Activated T-cell treated with anti-CD3 and anti-CD28 coated beads, Interleukin-2, amount 50 U/mL, for 1 hour (primary cell): ENCODE results near the gene TEKTIP1.
A peak's percentile ranks its signal among the peaks of the same experiment; 100 is the strongest.

Source experiments
- DNase-seq: peaks from one replicate; pipeline ENCODE4 v3.0.0-alpha.2; 2020

The TEKTIP1 gene

DNA sequence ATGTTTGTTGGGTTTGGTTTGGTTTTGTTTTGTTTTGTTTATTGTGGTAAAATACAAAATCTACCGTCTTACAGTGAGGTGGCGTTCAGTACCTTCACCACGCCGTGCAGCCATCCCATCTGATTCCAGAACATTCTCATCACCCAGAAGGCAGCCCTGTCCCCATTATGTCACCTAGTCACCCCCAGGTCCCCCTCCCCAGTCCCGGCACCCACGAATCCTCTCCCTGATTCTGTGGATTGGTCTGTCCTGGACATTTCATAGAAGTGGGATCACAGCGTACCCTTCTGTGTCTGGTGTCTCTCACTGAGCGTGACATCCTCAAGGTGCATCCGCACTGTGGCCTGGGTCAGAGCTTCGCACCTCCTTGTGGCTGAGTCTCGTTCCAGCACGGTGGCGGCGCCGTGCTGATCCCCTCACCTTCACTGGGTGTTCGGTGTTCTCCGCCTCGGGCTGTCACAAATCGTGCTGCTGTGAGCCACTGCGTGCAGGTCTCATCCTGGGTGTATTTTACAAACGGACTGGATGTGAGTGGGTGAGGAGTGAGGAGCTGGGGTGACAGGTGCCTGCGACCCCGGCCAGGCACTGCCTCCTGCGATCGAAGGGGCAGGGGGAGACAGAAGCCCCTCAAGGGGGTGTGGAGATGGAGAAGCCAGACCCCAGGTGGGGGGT lies 580 bp upstream of the TEKTIP1 start:
- no peak for DNase-seq

DNA sequence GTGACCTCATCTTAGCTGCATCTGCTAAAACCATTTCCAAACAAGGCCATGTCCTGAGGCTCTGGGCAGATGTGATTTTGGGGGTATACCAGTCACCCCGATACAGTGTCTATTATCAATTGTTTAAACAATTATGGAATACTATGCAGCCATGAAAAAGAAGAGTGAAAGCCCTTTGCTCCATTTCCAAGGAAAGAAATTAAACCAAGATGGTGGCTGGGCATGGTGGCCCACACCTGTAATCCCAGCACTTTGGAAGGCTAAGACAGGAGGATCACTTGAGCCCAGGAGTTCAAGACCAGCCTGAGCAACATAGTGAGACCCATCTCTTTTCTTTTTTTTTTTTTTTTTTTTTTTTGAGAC lies 763 bp downstream of the TEKTIP1 start:
- DNase-seq = no peak

DNA sequence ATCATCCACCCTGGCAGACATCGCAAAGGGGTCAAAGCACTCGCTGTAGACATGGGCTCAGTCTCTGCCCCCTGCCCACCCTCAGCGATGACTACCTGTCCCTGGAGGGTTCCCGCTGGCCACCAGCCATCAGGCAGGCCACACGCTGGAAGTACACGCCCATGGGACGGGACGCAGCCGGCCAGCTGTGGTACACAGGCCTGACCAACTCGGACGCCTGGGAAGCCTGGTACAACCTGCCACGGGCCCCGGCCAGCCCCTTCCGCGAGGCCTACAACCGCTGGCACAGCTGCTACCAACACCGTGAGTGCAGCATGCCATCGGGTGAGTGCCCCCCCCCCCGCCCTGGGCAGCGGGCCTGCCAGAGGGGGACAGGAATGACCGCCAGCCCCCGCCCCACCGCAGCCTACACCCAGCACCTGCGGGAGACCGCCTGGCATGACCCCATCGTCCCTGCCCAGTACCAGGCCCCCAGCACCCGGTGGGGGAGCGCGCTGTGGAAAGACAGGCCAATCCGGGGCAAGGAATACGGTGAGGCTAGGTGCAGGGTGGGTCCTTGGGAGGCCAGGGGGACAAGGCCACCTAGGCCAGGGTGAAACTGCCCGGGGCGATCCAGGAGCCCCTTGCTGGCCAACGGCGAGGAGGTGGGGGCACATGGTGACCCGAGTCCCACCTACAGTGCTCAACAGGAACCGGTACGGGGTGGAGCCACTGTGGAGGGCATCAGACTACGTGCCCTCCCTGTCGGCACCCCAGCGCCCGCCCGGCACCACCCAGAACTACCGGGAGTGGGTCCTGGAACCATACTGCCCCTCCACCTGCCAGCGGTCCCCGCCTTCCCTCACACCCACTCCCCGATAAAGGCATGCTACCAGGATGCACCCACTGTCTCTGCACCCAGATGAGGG lies 4.4 kb downstream of the TEKTIP1 start:
- no peak for DNase-seq

DNA sequence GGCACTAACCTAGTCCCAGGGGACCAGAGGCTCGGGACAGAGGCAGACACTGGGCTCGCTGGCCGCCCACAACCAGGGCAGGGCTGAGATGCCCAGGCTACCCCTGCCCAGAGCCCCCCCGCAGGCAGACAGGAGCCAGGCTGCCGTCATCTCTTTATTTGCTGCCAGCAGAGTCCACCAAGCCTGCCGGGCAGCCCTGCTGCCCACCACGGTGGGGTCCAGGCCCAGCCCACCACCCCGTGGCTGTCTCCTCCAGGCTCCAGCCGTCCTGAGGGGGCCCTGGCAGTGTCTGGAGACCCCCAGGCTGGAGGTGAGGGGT lies 5.0 kb downstream of the TEKTIP1 start:
- DNase-seq = no peak

DNA sequence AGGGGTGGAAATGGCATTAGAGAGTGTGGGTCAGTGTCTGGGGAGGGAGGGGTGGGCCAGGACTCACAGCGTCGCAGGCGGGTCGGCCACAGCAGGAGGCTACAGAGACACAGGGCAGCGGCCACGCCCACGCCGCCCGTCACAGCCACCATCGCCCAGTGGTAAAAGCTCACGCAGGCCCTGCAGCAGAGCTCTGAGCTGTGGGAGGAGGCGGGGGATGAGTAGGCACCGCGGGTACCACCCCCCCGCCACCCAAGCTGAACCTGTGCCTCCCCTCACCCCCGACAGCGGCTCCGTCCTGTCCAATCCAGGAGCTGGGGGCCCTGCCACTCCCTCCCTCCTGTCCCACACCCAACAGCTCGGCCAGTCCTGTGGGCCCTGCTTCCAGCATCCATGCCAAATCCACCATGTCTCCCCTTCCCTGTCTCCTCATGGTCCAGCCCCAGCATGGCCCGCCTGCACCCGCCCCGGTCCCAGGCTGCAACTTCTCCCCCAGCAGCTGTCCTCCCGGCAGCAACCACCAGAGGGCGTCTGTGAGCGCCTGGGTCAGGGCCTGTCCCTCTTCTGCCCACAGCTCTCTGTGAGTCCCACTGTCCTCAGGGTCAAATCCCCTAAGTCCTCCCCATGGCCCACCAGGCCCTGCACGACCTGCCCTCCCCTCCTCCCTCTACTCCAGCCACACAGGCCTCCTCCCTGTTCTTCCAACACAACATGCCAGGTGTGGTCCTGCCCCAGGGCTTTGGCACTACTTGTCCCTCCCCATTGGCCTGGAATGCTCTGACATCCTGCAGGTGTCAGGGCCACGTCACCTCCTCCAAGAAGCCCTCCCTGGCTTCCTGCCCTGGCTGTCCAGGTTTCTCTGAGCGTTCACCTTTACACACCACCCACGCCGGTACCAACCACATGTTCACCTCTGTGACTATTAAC lies 6.0 kb downstream of the TEKTIP1 start:
- peak; percentile 86 for DNase-seq

DNA sequence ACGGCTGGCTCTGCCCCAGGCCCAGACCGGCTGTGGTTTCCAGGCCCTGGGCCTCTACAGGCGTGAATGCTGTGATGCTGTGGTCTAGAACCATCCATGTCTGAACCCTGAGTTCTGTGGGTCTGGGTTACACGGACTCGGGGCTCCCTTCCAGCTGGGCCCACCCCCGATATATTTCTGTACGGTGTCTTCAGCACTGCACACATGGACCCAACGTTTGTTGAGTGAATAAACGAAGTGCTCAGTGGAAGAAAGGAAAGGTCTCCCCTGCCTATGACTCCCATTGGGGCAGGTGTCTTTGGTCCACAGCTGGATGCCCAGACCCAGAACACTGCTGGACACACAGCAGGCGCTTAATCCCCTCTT lies 6.7 kb downstream of the TEKTIP1 start:
- DNase-seq = no peak

DNA sequence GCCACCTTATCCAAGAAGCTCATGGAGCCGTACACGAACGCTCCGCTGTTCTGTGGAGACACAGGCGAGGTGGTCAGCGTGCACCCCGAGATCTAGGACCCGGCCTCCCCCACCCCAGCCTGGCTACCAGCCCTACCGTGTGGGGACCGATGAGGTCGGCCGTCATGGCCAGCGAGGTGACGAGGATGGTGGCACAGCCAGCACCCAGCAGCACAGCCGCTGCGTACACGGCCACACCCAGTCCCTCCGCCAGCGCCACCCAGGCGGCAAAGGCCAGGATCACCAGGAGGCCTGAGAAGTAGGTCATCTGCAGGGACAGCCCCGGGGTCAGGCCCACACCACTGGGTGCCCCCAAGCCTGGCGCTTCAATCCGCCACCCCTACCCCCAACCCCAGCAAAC lies 7.1 kb downstream of the TEKTIP1 start:
- no peak for DNase-seq

DNA sequence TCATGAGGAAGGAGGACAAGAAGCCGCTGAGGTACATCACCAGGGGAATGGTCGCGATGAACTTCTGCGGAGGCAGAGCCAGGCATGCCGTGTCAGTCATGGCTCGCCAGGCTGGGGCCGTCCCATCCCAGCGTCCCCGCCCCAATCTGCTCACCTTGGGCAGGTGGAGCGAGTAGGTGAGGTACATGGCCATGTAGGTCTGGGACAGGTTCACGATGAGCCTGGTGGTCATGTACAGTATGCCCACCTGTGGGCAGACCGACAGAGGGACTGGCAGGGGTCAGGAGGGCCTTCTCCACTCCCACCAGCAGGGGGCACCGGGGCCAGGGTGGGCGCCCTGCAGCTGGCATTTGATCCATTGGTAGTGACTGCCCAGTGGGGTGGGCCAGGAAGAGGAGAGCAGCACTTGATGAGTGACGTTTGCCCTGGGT lies 8.3 kb downstream of the TEKTIP1 start:
- DNase-seq = no peak

DNA sequence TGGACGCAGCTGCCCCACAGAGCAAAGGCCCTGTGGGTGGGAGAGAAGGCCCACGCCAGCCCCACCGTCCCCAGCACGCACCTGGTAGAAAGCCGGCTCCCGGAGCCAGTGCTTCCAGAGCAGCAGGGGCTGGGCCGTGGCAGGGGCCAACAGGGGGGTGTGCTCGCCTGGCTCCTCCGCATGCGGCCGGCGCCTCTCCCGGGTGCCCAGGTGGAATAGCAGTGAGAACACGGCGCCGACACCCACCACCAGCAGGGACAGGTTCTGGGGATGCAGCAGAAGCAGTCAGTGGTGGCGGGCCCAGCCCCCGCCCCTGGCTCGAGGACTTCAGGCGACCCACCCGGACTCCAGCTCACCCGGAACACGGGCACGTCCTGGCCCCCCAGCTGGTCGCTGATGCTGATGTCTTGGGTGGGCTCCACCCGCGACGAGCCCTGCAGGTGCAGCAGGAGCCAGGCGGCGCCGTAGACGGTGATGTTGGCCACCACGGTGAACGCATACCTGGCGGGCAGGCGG lies 8.9 kb downstream of the TEKTIP1 start:
- no peak for DNase-seq

DNA sequence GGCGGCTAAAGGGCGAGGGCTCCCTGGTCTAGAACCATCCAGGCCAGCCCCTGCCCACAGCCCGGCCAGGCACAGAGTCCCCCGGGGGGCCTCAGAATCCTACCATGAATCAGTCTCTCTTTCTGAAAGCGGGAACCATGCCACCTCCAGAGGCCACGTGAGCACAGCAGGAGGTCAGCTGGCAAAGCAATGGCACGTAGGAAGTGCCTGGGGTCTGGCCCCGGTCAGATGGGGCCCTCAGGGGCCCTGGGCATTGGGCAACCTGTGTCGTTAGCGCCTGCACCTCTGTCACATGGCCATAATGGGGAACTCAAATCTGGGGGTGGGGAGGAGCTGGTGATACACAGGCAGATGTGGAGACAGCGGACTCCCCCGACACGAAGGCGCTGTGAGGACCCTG lies 9.6 kb downstream of the TEKTIP1 start:
- DNase-seq = no peak

DNA sequence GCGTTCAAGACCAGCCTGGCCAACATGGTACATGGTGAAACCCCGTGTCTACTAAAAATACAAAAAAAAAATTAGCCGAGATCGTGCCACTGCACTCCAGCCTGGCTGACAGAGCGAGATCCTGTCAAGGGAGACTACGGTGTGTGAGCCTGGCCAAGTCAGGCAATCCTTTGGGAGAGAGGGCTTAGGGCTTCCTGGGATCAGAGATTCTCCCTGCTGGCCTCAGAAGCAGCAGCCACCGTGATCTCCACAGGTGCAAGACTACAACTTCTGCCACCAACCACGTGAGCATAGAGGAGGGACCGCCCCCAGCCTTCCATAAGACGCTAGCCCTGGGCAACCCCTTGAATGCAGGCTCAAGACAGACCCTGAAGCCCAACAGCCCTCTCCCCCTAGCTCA lies 10.8 kb downstream of the TEKTIP1 start:
- DNase-seq = no peak

DNA sequence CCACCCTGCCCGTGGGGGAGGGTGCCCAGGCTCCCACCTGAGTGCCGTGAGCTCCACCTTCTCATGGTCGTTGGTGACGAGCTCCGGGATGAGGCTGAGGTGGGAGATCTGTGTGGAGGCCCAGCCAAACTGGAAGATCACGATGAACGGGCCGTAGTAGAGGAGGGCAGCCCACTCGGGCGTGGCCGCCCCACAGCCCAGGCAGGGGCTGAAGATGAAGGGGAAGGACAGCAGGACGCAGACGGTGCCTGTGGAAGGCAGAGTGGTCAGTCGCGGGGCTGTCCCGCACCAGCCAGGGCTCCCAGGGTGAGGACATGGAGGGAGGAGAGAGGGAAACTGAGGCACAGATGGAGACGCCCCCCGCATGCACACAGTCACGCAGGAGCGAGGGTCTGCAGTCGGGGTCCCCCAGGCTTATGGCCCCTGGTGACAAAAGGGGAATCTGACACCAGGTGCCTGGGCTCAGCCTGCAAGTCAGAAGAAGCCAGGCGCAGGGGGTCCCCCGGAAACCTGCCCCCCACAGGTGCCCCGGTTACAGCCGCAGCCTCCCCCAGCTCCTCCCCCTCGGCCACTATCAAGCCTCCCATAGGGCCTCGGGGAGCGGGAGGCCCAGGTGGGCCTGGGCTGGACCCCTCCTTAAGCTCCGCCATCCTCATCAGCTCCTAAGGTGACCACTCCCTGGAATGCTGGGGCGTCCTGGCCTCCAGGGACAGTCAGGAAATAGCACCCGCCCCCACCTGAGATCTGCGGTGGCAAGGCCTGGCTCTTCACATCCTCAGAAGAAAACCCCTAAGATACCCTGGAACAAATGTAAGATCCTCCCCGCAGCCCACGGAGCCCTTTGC lies 12.2 kb downstream of the TEKTIP1 start:
- no peak for DNase-seq

DNA sequence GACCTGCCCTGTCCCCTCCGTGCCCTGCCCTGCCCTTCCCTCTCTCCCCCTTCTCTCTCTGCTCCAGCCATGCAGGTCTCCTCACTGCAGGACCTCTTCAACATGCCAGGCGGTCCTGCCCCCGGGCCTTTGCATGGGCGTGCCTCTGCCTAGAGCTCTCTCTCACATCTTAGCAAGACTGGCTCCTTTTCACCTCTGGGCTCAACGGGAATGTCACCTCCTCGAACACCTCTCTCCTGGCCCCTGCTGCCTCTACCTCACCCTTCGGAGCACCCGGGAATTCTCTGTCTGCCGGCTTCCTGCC lies 12.8 kb downstream of the TEKTIP1 start:
- no peak for DNase-seq

DNA sequence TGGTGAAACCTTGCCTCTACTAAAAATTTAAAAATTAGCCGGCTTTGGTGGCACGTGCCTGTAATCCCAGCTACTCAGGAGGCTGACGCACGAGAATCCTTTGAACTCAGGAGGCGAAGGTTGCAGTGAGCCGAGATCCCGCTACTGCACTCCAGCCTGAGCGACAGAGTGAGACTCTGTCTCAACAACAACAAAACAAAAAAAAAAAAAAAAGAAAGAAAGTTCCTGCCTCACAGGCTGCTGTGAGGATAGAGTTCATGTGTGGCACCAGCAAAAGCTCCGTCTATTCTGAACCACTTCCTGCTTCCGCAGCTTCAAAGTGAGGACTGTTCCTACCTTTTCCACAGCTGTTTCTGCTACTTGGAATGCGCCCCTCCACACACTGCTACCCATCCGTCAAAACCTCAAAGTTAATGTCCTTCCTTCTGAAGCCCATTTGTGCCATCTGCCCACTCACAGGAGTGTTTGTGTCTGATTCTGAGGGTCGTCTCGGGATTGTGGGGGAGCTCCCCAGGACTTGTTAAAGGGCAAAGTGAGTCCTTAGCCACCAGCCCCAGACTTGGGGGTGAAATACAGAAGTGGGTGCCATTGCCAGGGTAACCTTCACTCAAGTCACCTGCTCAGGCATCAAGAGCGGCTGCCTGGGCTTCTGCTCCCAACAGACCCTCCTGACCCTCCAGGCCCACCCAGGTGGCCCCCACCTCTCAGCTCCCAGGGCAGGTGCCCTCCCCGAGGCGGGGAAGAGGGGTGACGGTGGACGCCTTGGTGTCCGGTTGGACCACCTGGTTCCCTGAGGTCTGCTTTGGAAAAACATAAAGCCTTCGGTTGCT lies 15.5 kb downstream of the TEKTIP1 start:
- DNase-seq = peak; percentile 55

DNA sequence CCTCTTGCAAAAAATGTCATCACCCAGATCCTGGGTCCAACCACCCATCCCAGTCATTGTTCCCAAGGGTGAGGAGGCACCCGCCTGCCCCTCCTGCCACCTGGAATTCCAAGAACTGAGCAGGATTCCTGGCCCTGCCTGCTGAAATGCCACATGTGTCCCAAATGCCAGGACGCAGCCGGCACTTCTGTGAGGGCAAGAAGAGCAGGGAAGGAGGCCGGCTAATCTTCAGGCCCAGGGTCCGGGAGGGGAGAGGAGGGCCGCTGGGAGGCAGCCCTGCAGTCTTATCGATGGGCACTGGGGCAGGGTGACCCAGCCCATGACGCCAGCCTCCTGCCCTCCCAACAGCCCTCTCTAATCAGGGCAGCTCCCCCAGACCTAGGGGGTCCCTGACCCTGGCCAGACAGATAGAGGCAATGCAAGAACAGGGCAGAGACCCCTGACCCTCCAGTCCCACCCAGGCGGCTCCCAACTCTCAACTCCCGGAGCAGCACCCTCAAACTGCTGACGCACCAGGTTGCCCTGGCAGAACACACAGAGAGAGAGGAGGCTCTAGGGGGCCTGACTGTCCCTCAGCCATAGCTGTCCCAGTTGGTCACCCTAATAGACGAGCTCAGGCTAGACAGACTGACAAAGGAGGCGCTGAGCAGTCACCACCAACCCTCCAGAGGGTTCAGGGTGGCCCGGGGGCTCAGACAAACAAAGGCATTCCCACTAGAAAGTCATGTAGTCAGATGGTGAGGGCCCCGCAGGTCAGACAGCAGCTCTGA lies 16.9 kb downstream of the TEKTIP1 start:
- no peak for DNase-seq

DNA sequence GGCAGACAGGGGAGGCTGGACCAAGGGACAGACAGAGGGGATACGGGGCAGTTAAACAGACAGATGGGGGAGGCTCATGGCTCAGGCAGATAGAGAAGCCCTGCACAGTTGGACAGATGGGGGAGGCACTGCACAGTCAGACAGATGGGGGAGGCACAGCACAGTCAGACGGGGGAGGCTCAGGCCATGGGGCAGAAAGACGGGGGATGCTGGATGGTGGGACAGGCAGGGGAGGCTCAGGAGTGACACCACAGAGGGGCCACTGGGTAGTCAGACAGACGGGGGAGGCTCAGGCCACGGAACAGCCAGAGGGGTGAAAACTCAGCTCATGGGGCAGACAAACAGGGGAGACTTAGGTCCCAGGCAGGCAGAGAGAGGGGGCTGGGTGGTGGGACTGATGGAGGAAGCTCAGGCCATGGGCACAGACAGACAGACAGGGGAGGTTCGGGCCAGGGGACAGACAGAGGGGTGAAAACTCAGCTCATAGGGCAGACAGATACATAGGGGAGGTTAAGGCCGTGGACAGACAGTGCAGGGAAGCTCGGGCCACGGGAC lies 17.5 kb downstream of the TEKTIP1 start:
- no peak for DNase-seq

DNA sequence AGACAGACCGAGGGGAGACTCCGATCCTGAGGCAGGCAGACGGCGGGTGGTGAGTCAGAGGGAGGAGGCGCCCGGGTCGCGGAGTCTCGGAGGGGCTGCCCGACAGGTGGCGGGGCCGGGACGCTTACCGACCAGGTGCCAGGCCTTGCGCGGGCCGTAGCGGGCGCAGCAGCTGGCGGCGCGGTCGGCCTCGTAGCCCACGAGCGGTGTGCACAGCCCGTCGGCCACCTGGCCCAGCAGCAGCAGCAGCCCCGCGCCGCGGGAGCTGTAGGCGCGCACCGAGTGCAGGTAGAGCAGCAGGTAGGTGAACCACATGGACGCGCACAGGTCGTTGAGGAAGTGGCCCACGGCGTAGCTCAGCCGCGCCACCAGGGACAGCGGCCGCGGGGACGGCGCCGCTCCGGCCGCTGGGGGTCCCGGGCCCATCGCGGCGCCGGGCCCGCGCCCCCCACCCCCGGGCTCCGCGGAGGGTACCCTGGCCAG lies 18.0 kb downstream of the TEKTIP1 start:
- peak; percentile 76 for DNase-seq

DNA sequence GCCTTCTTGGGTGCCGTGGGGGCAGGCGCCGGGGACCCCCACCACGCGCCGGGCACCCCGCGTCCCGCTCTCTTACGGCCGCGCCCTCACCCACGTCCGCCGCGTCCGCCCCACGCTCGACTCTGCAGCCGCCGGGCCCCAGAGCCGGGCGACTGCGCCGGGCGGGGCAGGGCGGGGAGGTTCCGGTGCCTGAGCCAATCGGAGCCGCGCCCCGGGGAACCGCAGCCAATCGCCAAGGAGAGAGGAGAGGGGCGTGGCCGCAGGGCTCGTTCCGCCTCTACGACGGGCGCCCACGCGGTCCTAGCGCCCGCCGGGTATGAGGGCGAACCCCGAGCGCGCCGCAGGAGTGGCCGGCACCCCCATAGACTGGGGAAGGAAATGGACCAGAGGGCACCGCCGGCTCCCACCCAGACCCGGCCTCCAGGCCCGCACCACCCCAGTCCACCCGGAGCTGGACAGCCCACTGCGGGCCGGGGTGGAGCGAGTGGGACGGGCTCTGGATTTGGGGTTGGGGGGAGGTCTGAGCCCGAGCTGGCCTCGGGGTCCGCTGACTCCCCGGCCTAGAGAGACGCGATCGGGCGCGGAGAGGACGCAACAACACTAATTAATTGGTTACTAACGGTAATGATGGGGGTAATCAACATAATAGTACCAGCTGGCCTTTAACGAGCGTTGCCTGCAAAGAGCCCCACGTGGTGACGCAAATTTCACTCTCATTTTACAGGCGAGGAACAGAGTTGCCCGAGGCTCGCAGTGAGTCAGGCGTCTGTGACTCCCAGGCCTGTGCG lies 18.7 kb downstream of the TEKTIP1 start, which contains the start of gene MFSD12:
Gene MFSD12, minus strand, starts transcription at position 126 of the 788 bp plus-strand sequence. CDS start 183 bp downstream, outside the sequence.
- DNase-seq = peak; percentile 94
